Suprapubic skin (tissue), 4 donors: Measurements from ENCODE around the gene CD6. TPM values are rescaled to one million over a fixed set of nuclear protein-coding genes. Genes with fewer than 3 reads are reported as not detected.
A peak's percentile ranks its signal among the peaks of the same experiment; 100 is the strongest.
"Not testable (repeated sequence)": the region's sequence is repeated elsewhere in the genome, so short reads cannot be mapped to it uniquely, and the experiment has no call there.

Source experiments
- DNase-seq, 2 donors: peaks; one replicate each; pipeline ENCODE4 v3.0.0-alpha.2; 2019; ENCODE audit warnings: low spot score in 2 of 2
- H3K27ac ChIP-seq: fragments of 200-600 bp; sonication (generic); one replicate; pipeline ENCODE4 v1.5.1; 2019
- H3K27me3 ChIP-seq: fragments of 200-600 bp; sonication (generic); one replicate; pipeline ENCODE4 v1.5.1; 2019
- H3K36me3 ChIP-seq: fragments of 200-600 bp; sonication (generic); one replicate; pipeline ENCODE4 v1.5.1; 2019
- H3K4me1 ChIP-seq: fragments of 200-600 bp; sonication (generic); one replicate; pipeline ENCODE4 v1.5.1; 2019
- H3K4me3 ChIP-seq: fragments of 200-600 bp; sonication (generic); one replicate; pipeline ENCODE4 v1.5.1; 2019; ENCODE audit warnings: mild to moderate bottlenecking
- H3K9me3 ChIP-seq: fragments of 200-600 bp; sonication (generic); one replicate; pipeline ENCODE4 v1.5.1; 2019
- EP300 ChIP-seq: sonication (generic); formaldehyde crosslinking; IDR thresholded peaks from one replicate; pipeline ENCODE4 v1.6.1; 2017; ENCODE audit warnings: antibody characterized with exemption
- POLR2A ChIP-seq, 2 donors: fragments of 450-650 bp; IDR thresholded peaks; one replicate each; pipeline ENCODE4 v1.6.1; 2017; ENCODE audit warnings: antibody characterized with exemption in 2 of 2, mild to moderate bottlenecking in 2 of 2, moderate library complexity in 2 of 2
- POLR2AphosphoS5 ChIP-seq, 3 donors: sonication (generic); formaldehyde crosslinking; IDR thresholded peaks; one replicate each; pipeline ENCODE4 v1.6.1; 2017; ENCODE audit warnings: antibody characterized with exemption in 3 of 3
- WGBS: methylation state at CpG from one replicate; pipeline ENCODE4 v1.1.5; 2018; 5-methylcytosine and 5-hydroxymethylcytosine counted together
- total RNA-seq, 4 donors: library from RNA; depleted of rRNA; stranded (reverse); fragments of >200 nt; gene quantifications; one replicate each; pipeline ENCODE4 v1.1.0, GENCODE V29; 2016
- TF ChIP-seq, protein P1 (sequence below), 2 donors: fragments of 200-600 bp in 1 of 2; fragments of 450-650 bp in 1 of 2; sonication (generic) in 1 of 2; IDR thresholded peaks; one replicate each; pipeline ENCODE4 v1.5.1; 2016 to 2019; ENCODE audit warnings: antibody characterized with exemption in 2 of 2, mild to moderate bottlenecking in 1 of 2, moderate library complexity in 1 of 2

Gene CD6
- total RNA-seq, 4 donors from 2014 or later: 0.15 to 1.7 (median 1.2) TPM

DNA sequence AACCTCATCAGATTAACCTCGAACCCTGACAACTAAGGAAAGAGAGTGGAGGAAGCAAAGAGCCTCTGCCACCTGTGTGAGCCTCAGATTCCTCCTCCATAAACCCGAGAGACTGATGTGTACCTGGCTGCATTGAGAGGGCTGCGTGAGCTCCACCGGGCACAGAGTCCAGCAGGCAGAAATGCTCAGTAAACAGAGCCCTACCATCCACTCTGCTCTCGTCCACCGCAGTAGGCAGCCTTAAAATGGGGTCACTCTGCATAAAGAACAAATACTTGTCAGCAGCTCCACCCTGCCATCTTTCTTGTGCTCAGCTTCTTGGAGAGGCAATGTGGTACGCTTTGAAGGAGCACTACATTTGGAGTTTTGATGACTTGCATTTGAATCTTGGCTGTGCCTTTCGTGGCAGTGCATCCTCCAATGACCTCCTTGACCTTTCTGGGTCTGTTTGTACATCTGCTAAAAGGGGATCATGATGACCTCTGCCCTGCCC, 87.8 kb downstream of the CD6 start:
- peak in 1 of 2 donors; percentile 26 for DNase-seq

DNA sequence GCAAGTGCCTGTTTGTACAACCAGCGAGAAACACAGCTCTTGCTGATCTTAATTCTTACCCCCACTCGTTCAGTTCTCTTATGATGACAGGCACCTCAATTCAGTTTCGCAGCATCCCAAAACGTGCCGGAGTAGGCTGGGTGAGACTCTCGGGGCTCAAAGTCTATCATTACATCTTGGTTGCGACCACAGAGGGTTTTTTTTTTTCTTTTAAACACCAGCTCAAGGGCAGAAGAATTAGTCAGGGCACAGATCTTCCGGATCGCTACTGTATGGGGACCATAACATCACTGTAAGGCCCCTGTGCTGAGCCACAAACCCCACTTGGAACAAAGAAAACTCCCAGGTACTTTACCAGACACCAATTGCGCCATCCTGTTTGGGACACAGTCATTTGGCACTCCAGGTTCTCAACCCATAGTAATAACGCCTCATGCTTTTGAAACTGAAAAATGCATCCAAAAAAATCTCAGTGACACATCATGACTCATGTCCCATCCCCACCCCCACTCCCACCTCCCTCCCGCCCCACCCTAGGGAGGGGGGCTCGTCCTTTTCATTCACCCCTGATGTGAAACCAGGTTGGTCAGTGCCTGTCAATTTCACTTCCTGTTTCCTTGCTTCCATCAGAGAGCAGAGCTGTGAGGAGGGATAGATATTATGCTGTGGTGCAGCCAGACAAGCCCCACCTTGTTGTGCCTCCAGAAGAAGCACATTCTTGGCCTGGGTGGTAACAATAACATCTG, 89.8 kb downstream of the CD6 start:
- WGBS: 50% methylated on average over 13 of the region's 13 CpGs
- peak in 1 of 2 donors; percentile 72 for DNase-seq

More for the DNA sequence above, 87.8 kb downstream of the CD6 start:
- Histone ChIP-seq H3K36me3 (no peaks in the 10 kb centered on the region), H3K9me3 (no peaks in the 10 kb centered on the region), H3K27ac (no peak overlapping the region), H3K27me3 (no peaks in the 10 kb centered on the region), H3K4me3 (no peak overlapping the region), H3K4me1 (peaks cover 13% of the 10 kb centered on the region)
- 85% methylated on average over 8 of the region's 8 CpGs for WGBS
- no peak for TF ChIP-seq POLR2AphosphoS5 (IDR thresholded peaks at IDR 0.05)
- TF ChIP-seq, protein P1, sequence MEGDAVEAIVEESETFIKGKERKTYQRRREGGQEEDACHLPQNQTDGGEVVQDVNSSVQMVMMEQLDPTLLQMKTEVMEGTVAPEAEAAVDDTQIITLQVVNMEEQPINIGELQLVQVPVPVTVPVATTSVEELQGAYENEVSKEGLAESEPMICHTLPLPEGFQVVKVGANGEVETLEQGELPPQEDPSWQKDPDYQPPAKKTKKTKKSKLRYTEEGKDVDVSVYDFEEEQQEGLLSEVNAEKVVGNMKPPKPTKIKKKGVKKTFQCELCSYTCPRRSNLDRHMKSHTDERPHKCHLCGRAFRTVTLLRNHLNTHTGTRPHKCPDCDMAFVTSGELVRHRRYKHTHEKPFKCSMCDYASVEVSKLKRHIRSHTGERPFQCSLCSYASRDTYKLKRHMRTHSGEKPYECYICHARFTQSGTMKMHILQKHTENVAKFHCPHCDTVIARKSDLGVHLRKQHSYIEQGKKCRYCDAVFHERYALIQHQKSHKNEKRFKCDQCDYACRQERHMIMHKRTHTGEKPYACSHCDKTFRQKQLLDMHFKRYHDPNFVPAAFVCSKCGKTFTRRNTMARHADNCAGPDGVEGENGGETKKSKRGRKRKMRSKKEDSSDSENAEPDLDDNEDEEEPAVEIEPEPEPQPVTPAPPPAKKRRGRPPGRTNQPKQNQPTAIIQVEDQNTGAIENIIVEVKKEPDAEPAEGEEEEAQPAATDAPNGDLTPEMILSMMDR (IDR thresholded peaks at IDR 0.05): no peak
- no peak for TF ChIP-seq EP300
- no peak for TF ChIP-seq POLR2A (IDR thresholded peaks at IDR 0.05)

DNA sequence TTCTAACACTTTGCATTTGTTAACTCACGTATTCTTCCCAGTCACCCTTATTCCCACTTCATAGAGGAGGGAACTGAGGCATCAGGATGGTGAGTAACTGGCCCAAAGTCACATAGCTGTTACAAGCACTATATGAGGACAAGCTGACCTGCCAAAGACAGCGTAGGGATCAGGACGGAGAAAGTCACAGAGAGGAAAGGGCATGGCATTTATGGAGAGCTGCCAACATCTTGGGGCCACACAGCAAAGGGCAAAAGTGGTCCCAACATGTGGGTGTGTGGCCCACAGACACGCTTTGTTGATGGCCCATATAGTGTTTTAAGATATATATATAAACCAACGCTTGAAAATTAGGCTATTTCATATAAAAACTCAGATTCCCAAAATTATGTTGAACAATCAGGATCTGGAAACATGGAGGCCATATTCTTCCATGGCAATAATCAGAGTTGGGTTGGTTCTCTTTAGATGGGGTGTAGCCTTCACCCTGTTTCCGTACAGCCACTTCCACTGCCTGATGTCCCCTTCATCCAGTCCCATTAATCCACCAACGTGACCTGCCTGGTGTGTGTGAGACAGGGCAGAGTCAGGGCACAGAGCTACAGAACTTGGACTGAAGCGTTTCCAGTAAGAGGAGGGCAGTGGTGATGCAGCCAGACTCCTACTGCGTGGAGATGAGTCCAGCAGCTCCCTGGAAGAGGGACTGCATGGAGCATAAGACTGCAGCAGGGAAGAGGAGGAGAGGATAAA, 90.9 kb downstream of the CD6 start:
- Histone ChIP-seq H3K4me3 (no peak overlapping the region), H3K36me3 (no peaks in the 10 kb centered on the region), H3K4me1 (peaks cover 13% of the 10 kb centered on the region), H3K27me3 (no peaks in the 10 kb centered on the region), H3K27ac (no peak overlapping the region), H3K9me3 (no peaks in the 10 kb centered on the region)
- WGBS: 74% methylated on average over 9 of the region's 9 CpGs
- peak in 1 of 2 donors; percentile 43 for DNase-seq
- TF ChIP-seq, protein P1 (IDR thresholded peaks at IDR 0.05): no peak
- TF ChIP-seq EP300 (no peak), POLR2A (IDR thresholded peaks at IDR 0.05) (no peak), POLR2AphosphoS5 (IDR thresholded peaks at IDR 0.05) (no peak)

More for the DNA sequence above, 89.8 kb downstream of the CD6 start:
- Histone ChIP-seq H3K9me3 (no peaks in the 10 kb centered on the region), H3K36me3 (no peaks in the 10 kb centered on the region), H3K27ac (no peak overlapping the region), H3K4me3 (no peak overlapping the region), H3K27me3 (no peaks in the 10 kb centered on the region), H3K4me1 (peaks cover 13% of the 10 kb centered on the region)
- TF ChIP-seq EP300 (no peak), POLR2A (IDR thresholded peaks at IDR 0.05) (no peak)
- TF ChIP-seq, protein P1 (IDR thresholded peaks at IDR 0.05): no peak

DNA sequence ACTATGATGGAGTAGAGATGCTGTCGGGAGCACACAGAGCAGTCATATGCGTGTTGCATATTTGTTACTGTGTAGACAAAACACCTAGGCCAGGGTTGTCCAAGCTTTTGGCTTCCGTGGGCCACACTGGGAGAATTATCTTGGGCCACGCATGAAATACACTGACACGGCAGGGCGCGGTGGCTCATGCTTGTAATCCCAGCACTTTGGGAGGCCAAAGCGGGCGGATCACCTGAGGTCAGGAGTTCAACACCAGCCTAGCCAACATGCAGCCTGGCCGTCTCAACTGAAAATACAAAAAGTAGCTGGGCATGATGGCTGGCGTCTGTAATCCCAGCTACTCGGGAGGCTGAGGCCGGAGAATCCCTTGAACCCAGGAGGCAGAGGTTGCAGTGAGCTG, 93.8 kb downstream of the CD6 start:
- not testable (repeated sequence) for H3K27ac ChIP-seq, H3K27me3 ChIP-seq, H3K9me3 ChIP-seq, H3K36me3 ChIP-seq, H3K4me3 ChIP-seq
- 98% methylated on average over 13 of the region's 13 CpGs for WGBS
- DNase-seq: peak in 1 of 2 donors; percentile 48
- H3K4me1 ChIP-seq: peaks cover 13% of the 10 kb centered on the region

DNA sequence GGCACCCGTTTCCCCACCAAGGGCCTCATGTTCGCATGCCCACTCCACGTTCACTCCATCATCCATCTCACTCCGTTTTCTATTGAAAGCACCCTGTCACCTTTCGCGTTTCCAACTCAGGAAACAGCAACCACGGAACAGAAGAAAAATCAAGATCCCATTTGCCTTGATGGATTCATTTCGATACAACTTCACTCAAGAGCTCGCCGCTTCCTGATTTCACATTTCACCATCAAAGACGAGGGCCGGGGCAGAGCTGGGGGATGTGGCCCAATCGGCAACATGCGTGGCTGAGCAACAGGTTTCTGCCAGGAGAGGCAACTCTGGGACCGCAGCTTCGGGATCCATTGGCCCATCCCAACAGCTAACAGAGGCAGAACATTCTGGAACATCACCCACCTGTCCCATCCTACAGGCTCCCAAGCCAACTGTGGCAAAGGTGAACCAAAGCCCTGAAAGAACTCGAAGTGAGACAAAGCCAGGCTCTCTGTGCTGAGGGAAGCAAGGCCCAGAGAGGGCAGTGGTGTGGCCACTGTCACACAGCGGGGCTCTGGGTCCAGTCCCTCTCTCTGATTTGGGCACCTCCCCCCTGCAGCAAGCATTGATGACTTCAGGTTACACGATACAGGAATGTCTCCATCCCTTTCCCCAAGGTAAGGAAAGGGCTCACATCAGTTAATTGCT, 94.6 kb downstream of the CD6 start:
- peak in 1 of 2 donors; percentile 71 for DNase-seq
- no peaks in the 10 kb centered on the region for H3K27me3 ChIP-seq
- H3K27ac ChIP-seq: no peak overlapping the region
- no peaks in the 10 kb centered on the region for H3K36me3 ChIP-seq
- WGBS: 80% methylated on average over 19 of the region's 19 CpGs
- TF ChIP-seq, protein P1 (IDR thresholded peaks at IDR 0.05): no peak
- TF ChIP-seq POLR2AphosphoS5 (IDR thresholded peaks at IDR 0.05): no peak
- no peak for TF ChIP-seq EP300
- TF ChIP-seq POLR2A (IDR thresholded peaks at IDR 0.05): no peak
- peaks cover 6% of the 10 kb centered on the region for H3K4me1 ChIP-seq
- H3K9me3 ChIP-seq: no peaks in the 10 kb centered on the region
- no peak overlapping the region for H3K4me3 ChIP-seq
